ENCODE results near the gene ZNF14.
"Not testable (repeated sequence)": the region's sequence is repeated elsewhere in the genome, so short reads cannot be mapped to it uniquely, and the experiment has no call there.

Gene ZNF14

DNA sequence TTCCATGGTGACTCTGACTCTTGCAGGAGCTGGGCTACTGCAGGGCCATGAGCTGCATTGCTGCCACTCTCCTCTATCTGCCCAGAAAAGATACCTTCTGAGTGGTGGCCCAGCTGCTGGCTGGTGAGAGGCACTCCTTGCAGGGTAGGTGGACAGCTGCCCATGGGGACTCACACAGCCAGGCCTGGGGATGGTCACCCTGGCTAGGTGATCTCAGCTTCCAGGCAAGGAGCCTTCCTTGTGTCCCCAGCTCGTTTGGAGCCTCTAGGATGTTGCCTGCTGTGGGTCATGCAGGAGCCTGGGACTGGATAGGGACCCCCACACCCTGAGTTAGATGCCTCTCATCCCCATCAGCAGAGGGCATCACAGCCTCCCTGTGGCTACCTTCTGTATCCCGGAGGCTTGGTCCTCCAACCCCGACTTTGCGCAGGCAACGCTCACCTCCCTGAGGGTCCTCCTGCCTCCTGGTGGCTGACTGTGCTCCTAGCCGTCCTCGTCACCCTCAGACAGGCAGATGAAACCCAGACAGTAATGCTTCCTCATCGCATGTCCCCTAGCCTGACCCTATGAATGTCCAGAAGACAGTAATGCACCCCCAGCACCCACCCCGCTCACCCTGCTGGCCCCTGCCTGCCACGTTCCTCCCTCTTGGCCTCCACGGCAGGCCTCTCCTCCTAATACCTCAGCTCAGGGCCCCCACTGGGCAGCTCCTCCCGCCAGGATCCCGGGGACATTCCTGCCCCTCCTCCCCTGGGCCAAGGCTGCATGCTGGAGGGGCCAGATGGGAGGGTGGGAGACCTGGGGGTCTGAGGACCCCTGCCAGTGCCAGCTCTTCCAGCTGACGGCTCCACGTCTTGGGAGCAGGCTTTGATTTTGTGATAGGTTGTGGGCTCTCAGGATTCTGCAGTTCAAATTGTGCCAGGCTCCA is 13.6 kb upstream of the ZNF14 start:
- no peak for DNase-seq

- DNase-seq, result no peak
Measured at GRCh38 chr19:19745496-19746285, 12.8 kb upstream of the ZNF14 start.

GRCh38 chr19:19744641-19745040 is 11.7 kb upstream of the ZNF14 start:
- no peak for DNase-seq

DNA sequence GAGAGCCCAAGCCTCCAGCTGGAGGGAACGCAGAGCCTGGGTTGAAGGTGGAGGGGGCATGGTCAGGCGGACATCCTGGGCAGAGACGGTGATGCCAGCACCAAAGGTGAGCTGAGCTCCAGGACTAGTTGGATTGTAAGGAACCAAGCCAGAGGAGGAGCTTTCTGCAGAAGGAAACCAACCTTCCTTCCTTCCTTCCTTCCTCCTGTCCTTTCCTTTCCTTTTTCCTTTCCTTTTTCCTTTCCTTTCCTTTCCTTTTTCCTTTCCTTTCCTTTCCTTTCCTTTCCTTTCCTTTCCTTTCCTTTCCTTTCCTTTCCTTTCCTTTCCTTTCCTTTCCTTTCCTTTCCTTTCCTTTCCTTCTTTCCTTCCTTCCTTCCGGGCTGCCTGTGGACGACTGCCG is 11.0 kb upstream of the ZNF14 start:
- not testable (repeated sequence) for DNase-seq

- no peak for DNase-seq
Measured at GRCh38 chr19:19743176-19743575, 10.3 kb upstream of the ZNF14 start.

DNA sequence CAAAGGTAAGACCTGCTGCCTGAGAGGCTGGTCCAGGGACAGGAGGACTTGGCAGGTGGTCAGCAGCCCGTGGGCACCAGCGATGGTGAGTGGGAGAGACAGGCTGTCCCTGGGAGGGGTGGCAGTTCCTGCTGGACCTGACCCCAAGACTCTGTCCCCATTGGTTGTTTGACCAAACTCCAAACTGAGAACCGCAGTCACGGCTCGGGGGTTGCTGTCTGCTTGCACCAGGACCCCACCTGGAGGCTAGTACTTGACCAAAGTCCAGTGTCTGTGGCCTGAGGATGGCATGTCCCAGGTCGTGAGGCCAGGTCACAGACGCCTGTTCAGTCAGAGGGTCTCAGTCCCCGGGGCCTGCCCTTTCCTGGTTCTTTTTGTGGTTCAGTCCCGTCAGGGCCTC is 9.9 kb upstream of the ZNF14 start:
- DNase-seq, result no peak

GRCh38 chr19:19741184-19741583 is 8.3 kb upstream of the ZNF14 start:
- no peak for DNase-seq

- no peak for DNase-seq
Measured at GRCh38 chr19:19740755-19741154, 7.8 kb upstream of the ZNF14 start.

- no peak for DNase-seq
Measured at GRCh38 chr19:19738564-19738963, 5.7 kb upstream of the ZNF14 start.

DNA sequence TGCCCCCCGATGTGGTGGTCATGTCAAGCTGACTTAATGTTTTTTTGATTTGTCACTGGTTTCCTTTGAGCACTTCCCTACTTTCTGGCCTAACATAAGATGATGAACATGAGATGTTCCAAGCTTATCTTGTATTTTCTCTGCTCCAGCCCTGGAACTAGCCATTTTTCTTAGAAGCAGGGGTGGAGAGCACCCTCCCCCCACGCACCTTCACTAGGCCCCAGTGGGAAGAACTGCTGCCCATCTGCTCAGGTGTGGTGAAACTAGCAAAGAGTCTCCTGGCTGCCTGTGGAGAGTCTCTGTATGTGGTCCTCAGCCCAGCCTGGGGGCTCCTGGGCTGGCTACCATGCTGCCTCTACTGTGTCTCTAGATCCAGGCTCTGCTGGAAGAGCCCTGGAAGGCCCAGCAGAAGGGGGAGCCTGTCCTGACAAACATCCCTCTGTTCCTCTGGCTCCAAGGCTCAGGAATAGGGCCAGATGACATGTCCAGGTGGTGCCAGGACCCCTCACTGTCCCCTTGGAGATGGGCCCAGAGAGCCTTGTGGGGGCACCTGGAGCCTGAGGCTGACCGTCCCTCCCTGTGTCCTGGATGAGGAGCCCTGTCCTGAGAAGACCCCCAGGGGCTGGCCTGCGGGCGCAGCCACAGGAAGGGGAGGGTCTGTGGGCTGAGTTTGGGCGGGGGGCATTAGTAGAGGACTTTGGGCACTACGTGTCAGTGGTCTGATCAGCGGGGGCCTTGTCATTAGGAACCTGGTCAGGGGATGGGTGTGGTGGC is 4.8 kb upstream of the ZNF14 start:
- no peak for DNase-seq

GRCh38 chr19:19721896-19722295 is 11.0 kb downstream of the ZNF14 start:
- no peak for DNase-seq

GRCh38 chr19:19719798-19720197 is 13.1 kb downstream of the ZNF14 start:
- no peak for DNase-seq

DNA sequence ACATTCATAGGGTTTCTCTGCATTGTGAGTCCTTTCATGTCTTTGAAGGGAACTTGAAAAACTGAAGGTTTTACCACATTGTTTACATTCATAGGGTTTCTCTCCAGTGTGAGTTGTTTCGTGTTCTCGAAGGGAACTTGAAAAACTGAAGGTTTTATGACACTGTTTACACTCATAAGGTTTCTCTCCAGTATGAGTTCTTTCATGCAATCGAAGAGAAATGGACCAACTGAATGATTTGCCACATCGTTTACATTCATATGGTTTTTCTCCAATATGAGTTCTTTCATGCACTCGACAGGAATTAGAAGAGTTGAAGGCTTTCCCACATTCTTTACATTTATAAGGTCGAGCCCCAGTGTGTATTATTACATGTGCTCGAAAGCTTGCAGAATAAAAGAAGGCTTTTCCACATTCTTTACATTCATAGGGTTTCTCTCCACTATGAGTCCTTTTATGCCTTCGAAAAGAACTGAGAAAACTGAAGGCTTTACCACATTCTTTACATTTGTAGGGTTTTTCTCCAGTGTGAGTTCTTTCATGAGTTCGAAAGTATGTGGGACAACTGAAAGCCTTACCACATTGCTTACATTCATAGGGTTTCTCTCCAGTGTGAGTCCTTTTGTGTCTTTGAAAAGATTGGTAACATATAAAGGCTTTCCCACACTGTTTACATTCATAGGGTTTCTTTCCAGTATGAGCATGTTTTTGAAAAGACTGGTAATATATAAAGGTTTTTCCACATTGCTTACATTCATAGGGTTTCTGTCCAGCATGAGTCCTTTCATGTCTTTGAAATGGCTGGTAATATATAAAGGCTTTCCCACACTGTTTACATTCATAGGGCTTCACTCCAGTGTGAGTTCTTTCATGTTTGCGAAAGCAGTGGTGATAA is 20.7 kb downstream of the ZNF14 start:
- no peak for DNase-seq

DNA sequence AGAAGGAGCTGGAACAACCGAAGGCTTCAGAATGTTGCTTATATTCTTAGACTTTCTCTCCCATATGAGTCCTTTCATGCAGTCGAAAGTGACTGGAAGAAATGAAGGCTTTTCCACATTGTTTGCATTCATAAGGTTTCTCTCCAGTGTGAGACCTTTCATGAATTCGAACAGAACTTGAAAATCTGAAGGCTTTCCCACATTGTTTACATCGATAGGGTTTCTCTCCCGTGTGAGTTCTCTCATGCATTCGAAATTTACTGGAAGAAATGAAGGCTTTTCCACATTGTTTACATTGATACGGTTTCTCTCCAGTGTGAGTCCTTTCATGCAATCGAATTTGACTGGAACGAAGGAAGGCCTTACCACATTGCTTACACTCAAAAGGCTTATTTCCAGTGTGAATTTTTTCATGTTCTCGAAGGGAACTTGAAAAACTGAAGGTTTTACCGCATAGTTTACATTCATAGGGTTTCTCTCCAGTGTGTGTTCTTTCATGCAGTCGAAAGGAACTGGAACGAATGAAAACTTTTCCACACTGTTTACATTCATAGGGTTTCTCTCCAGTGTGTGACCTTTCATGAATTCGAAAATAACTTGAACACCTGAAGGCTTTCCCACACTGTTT is 21.5 kb downstream of the ZNF14 start:
- no peak for DNase-seq

DNA sequence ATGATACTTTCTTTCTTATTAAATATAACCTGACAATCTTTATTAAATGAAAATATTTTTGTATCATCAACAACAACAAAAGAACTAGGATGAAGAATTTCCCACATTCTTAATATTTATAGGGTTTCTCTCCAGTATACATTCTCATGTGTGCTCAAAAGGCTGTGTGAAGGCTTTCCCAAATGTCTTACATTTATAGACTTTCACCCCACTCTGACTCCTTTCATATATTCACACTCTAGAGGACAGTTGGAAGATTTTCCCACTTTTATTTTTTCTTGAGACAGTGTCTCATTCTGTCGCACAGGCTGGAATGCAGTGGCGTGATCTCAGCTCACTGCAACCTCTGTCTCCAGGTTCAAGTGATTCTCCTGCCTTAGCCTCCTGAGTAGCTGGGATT is 22.4 kb downstream of the ZNF14 start:
- DNase-seq, result no peak

DNA sequence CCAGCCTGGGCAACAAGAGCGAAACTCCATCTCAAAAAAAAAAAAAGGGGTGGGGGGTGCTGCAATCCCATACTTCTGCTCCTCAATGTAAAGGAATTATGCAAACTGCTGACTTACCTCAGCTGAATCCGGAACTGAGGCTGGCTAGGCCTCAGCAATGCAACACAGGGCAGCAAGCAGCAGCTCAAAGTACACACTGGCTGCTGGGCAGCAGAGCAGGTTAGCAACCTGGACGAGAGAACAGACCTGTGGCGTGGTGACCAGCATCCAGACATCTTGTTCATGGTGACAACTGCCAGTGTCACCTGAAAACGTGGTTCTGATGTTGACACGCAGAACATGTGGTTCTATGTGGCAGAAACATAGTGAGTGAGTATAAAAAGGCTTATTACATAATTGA is 28.1 kb downstream of the ZNF14 start:
- DNase-seq, result no peak

- not testable (repeated sequence) for DNase-seq
Measured at GRCh38 chr19:19700493-19700892, 32.4 kb downstream of the ZNF14 start.

- DNase-seq, result no peak
Measured at GRCh38 chr19:19697589-19697988, 35.3 kb downstream of the ZNF14 start.

GRCh38 chr19:19696386-19696785 is 36.5 kb downstream of the ZNF14 start:
- DNase-seq, result no peak

DNA sequence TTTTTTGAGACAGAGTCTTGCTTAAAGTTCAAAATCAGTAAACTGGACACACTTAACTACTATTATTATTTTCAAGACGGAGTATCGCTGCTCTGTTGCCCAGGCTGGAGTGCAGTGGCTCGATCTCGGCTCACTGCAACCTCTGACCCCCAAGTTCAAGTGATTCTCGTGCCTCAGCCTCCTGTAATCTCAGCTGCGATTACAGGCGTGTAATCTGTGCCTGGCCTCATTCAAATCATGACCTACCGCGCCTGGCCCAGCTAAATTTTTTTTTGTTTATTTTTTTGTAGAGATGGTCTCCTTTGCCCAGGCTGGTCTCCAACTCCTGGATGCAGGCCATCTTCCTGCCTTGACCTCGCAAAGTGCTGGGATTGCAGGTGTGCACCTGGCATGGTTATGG is 41.2 kb downstream of the ZNF14 start:
- no peak for DNase-seq

All from hypothalamus (tissue), 51 donors.